Ramos (cell line): Measurements from ENCODE around the gene EPRS1.
"Not testable (repeated sequence)": the region's sequence is repeated elsewhere in the genome, so short reads cannot be mapped to it uniquely, and the experiment has no call there.

ENCODE experiments used
- in situ Hi-C: fragments of 300-500 bp; cut with MboI; formaldehyde crosslinking; loops from one replicate; pipeline ENCODE4 v1.14.3; 2022; ENCODE audit warnings: low sequenced_read_pairs; ENCODE audit not compliant: unreplicated experiment

Gene EPRS1

GRCh38 chr1:220046052-220046930 is at the start of gene EPRS1:
TSS of gene EPRS1 (minus strand) at chr1:220046505. CDS start at chr1:220046388, 117 bp downstream.
- in situ Hi-C loops, result no loop called here

- in situ Hi-C loops, result no loop called here
Measured at GRCh38 chr1:220094016-220094911, 48.0 kb upstream of the EPRS1 start, which contains the start of gene IARS2. TSS of gene IARS2 (plus strand) at chr1:220094132. CDS start at chr1:220094217, 85 bp downstream.

GRCh38 chr1:220093361-220094015 is 47.2 kb upstream of the EPRS1 start:
- in situ Hi-C loops, result no loop called here

GRCh38 chr1:220092694-220093093 is 46.4 kb upstream of the EPRS1 start:
- in situ Hi-C loops, result no loop called here

- in situ Hi-C loops, result no loop called here
Measured at GRCh38 chr1:220089650-220090556, 43.6 kb upstream of the EPRS1 start, which contains the start of gene BPNT1. TSS of gene BPNT1 (minus strand) at chr1:220089788. CDS start at chr1:220079846, 9,942 bp downstream.

GRCh38 chr1:220086261-220086686 is 40.0 kb upstream of the EPRS1 start:
- in situ Hi-C loops, result not testable (repeated sequence)

- in situ Hi-C loops, result no loop called here
Measured at GRCh38 chr1:220084460-220084859, 38.2 kb upstream of the EPRS1 start.

GRCh38 chr1:220077887-220078286 is 31.6 kb upstream of the EPRS1 start:
- in situ Hi-C loops, result no loop called here

- in situ Hi-C loops, result no loop called here
Measured at GRCh38 chr1:220076861-220077762, 30.8 kb upstream of the EPRS1 start.

- in situ Hi-C loops, result no loop called here
Measured at GRCh38 chr1:220067269-220068204, 21.2 kb upstream of the EPRS1 start.

GRCh38 chr1:220062629-220063028 is 16.3 kb upstream of the EPRS1 start:
- in situ Hi-C loops, result no loop called here

GRCh38 chr1:220060876-220061275 is 14.6 kb upstream of the EPRS1 start:
- in situ Hi-C loops, result no loop called here

GRCh38 chr1:220056374-220056773 is 10.1 kb upstream of the EPRS1 start:
- in situ Hi-C loops, result no loop called here

- in situ Hi-C loops, result no loop called here
Measured at GRCh38 chr1:220045356-220046051, 801 bp downstream of the EPRS1 start.

GRCh38 chr1:220044678-220045355 is 1.5 kb downstream of the EPRS1 start:
- in situ Hi-C loops, result no loop called here

GRCh38 chr1:220043646-220044045 is 2.7 kb downstream of the EPRS1 start:
- in situ Hi-C loops, result no loop called here
